Measurements from ENCODE around the gene AP1G2. TPM values are rescaled to one million over a fixed set of nuclear protein-coding genes. Genes with fewer than 3 reads are reported as not detected.

AP1G2 gene
- total RNA-seq, 1 experiment from 2014 or later = 69.7 TPM

DNA sequence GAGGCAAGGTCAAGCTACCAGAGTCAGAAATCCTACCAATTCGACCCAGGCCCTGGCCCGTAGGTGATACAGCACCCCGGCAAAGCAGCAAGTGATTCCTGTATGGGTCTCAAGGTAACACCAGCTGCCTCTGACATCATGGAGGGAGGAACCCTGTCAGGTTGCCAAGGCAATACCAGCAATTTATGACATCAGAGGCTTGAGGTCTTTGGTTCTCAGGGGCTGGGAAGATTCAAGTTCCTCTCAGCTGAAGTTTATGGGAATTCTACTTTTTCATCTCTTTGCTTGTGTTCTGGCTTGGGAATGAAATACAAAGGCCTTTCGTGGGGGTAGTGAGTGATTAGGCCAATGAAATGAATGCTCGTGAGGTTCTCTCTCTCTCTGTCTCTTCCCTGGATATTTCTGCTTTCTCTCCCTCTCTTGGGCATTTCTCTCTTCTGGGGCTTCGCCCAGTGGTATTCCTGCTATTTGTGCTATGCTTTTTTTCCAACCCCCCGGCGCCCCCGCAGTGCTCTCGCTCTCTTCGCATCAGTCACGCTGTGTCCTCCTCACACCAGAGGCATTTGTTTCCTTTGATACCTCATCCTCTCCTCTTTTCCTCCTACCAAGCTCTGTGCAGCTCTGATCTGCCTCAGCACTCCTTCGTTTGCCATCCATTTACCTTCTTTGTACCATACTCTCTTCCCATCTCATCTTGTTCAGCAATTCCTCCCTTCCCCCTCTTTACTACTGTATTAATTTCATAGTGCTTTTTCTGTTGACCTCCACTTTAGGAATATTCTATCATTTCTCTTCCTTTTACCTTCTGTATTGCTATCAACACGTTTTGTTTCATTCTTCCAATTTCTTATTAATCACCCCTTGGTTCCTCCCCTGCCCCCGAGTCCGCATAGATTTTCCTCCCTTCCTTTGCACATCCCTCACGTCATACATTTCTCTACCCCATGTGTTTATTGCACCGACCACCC lies 19.0 kb downstream of the AP1G2 start:
- no peak overlapping the region for H3K9ac ChIP-seq (ENCODE audit: low read length)
- no peaks in the 10 kb centered on the region for H3K27me3 ChIP-seq (ENCODE audit: low read length)
- no TSS peak for BruUV-seq (replicated peaks)
- H3K79me2 ChIP-seq (ENCODE audit: low read length) = peaks cover 12% of the 10 kb centered on the region
- H3K9me2 ChIP-seq (replicated peaks; ENCODE audit: low read length) = no peaks in the 10 kb centered on the region
- no peak overlapping the region for H3K27ac ChIP-seq (ENCODE audit: low read length)
- H3K4me1 ChIP-seq (ENCODE audit: insufficient read depth, low read length) = peaks cover 8% of the 10 kb centered on the region
- TF ChIP-seq EZH2 (IDR thresholded peaks at IDR 0.05; ENCODE audit: low read length, unreplicated experiment) = no peak
- TF ChIP-seq, protein P1, sequence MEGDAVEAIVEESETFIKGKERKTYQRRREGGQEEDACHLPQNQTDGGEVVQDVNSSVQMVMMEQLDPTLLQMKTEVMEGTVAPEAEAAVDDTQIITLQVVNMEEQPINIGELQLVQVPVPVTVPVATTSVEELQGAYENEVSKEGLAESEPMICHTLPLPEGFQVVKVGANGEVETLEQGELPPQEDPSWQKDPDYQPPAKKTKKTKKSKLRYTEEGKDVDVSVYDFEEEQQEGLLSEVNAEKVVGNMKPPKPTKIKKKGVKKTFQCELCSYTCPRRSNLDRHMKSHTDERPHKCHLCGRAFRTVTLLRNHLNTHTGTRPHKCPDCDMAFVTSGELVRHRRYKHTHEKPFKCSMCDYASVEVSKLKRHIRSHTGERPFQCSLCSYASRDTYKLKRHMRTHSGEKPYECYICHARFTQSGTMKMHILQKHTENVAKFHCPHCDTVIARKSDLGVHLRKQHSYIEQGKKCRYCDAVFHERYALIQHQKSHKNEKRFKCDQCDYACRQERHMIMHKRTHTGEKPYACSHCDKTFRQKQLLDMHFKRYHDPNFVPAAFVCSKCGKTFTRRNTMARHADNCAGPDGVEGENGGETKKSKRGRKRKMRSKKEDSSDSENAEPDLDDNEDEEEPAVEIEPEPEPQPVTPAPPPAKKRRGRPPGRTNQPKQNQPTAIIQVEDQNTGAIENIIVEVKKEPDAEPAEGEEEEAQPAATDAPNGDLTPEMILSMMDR (conservative IDR thresholded peaks at IDR 0.05; ENCODE audit: low read depth, low read length) = no peak
- no peak for TF ChIP-seq EZH2phosphoT487 (IDR thresholded peaks at IDR 0.05; ENCODE audit: borderline replicate concordance, low read length)
- intact Hi-C loops (cut with micrococcal nuclease) = no loop called here
- no peaks in the 10 kb centered on the region for H3K36me3 ChIP-seq (ENCODE audit: low read depth, low read length)
- no peaks in the 10 kb centered on the region for H3F3A ChIP-seq (ENCODE audit: low read length, unreplicated experiment)
- ChIA-PET CTCF (interaction anchor here (0.6 kb wide), 1 partner anchor 12 kb away, joined by 3 read pairs; no protein-coding TSS in a partner anchor), POLR2A (ENCODE audit: unreplicated experiment) (interaction anchor here (0.6 kb wide), 1 partner anchor 453 kb away, joined by 3 read pairs; the partner anchor contains the start of genes ACIN1 and C14orf119)
- H3K4me3 ChIP-seq (ENCODE audit: low read length) = no peak overlapping the region
- no peak overlapping the region for H3K4me2 ChIP-seq (ENCODE audit: low read length)
- H2AFZ ChIP-seq (ENCODE audit: low read length) = no peak overlapping the region
- ATAC-seq (no peak), DNase-seq (no peak)
- H3K9me3 ChIP-seq (ENCODE audit: low read length) = no peaks in the 10 kb centered on the region
- no peaks in the 10 kb centered on the region for H4K20me1 ChIP-seq (ENCODE audit: low read length)

DNA sequence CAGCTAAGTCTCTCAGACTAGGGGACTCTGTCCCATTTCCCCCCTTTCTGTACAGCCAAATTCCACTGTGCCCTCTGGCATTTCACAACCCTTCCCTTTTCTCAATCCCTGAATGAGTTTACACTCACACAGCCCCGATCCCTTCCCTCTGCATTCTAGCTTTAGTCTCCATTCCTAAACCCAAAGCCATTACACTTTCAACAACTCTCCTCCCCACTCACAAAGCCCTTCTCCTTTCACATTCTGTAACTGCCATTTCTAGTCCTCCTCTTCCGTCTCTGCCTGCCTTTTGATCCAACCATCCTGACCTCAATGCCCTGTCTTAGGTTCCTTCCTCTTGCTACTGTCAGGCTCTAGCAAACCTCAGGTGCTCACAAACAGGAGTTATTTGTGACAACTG lies 19.7 kb downstream of the AP1G2 start:
- BruUV-seq (replicated peaks) = no TSS peak

More for the DNA sequence above, 19.7 kb downstream of the AP1G2 start:
- Histone ChIP-seq H3K4me3 (ENCODE audit: low read length) (no peak overlapping the region), H3K9me2 (replicated peaks; ENCODE audit: low read length) (no peaks in the 10 kb centered on the region), H3K9ac (ENCODE audit: low read length) (no peak overlapping the region), H3K36me3 (ENCODE audit: low read depth, low read length) (no peaks in the 10 kb centered on the region; the same call in 1 of the 2 replicates), H4K20me1 (ENCODE audit: low read length) (no peaks in the 10 kb centered on the region), H2AFZ (ENCODE audit: low read length) (no peak overlapping the region), H3K4me2 (ENCODE audit: low read length) (no peak overlapping the region), H3F3A (ENCODE audit: low read length, unreplicated experiment) (no peaks in the 10 kb centered on the region), H3K27ac (ENCODE audit: low read length) (no peak overlapping the region), H3K4me1 (ENCODE audit: insufficient read depth, low read length) (peaks cover 8% of the 10 kb centered on the region), H3K27me3 (ENCODE audit: low read length) (no peaks in the 10 kb centered on the region), H3K79me2 (ENCODE audit: low read length) (peaks cover 12% of the 10 kb centered on the region), H3K9me3 (ENCODE audit: low read length) (no peaks in the 10 kb centered on the region)
- DNase-seq = no peak
- intact Hi-C loops (cut with micrococcal nuclease) = no loop called here
- no peak for ATAC-seq
- TF ChIP-seq EZH2phosphoT487 (IDR thresholded peaks at IDR 0.05; ENCODE audit: borderline replicate concordance, low read length) = no peak
- TF ChIP-seq, protein P1 (conservative IDR thresholded peaks at IDR 0.05; ENCODE audit: low read depth, low read length) = no peak
- TF ChIP-seq EZH2 (IDR thresholded peaks at IDR 0.05; ENCODE audit: low read length, unreplicated experiment) = no peak
- POLR2A ChIA-PET (ENCODE audit: unreplicated experiment) = interaction anchor here (0.6 kb wide), 1 partner anchor 453 kb away, joined by 3 read pairs; the partner anchor contains the start of genes ACIN1 and C14orf119
- CTCF ChIA-PET = no interaction called here

Measured in PC-3 (cell line).